Measurements from ENCODE around the gene NOX5. TPM values are rescaled to one million over a fixed set of nuclear protein-coding genes. Genes with fewer than 3 reads are reported as not detected.

The NOX5 gene
- 0.11 to 0.35 TPM (median 0.20 TPM) in 5 replicates for total RNA-seq (2022; extraction: Qiagen RNA extraction)

GRCh38 chr15:69014454-69014853 is at the start of gene NOX5:
NOX5 (plus strand) TSS chr15:69014695; CDS start chr15:69014736, 41 bp downstream.

Other genes starting within 250 kb of the NOX5 start
- gene ANP32A, start 193.8 kb upstream of the NOX5 start, total RNA-seq (2022; extraction: Qiagen RNA extraction) = 249 to 333 TPM (median 269 TPM) in 5 replicates
- not detected in 5 replicates for gene SPESP1, start 84.2 kb upstream of the NOX5 start, total RNA-seq (2022; extraction: Qiagen RNA extraction)
- gene GLCE, start 145.9 kb downstream of the NOX5 start, total RNA-seq (2022; extraction: Qiagen RNA extraction) = 13.9 to 19.5 TPM (median 16.2 TPM) in 5 replicates